CD4-positive, alpha-beta T cell treated with Interleukin-2 at 100 ng/mL for 4 hours (primary cell): Measurements from ENCODE around the gene RCBTB2.
"Not testable (repeated sequence)": the region's sequence is repeated elsewhere in the genome, so short reads cannot be mapped to it uniquely, and the experiment has no call there.

Experiments
- DNase-seq: peaks from one replicate; pipeline ENCODE4 v3.0.0-alpha.2; 2020; ENCODE audit warnings: low spot score

The RCBTB2 gene

DNA sequence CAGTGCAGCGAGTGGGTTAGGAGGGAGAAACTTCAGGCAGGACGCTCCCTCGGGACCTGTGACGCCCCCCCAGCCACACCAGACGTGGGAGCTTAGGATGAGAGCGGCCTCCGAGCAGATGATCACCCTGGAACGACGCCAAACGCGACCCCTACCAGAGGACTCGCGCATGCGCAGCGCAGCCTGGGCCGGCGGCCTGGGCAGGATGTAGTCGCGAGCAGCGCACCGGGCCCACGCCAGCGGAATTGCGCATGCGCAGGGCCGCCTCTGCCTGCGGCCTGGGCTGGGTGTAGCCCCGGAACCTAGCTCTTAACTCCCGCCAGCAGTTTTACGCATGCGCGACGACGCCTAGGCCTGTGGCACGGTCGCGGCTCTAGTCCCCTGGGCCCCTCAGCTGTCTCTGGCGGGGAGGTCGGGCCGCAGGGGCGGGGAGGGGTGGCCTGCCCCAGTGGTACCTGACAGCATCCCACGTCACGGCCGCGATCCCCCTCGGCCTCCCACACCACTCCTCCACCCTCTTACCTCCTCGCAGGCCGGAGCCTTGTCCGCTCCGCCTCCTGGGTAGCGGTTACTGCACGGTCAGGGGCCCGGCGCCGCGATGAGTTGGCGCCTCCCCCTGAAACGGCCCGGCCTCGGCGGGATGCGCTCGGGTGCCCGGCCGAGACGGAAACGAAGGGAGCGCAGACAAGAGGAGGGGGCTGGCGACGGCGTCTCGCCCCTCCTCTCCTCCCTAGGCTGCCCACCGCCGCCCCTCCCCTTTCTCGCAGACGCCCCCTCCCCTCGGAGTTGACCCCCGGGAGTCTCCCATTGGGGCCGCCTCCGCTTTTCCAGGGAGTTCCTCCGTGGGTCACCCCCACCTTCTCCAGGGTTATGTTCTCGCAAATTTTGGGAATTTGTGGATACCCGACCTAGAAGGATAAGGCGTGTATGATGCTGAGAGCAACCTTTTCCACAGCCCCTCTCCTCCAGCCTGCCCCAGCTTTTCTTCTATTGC, at the start of gene RCBTB2:
Gene RCBTB2, minus strand, starts transcription at position 575 of the 994 bp plus-strand sequence. CDS start 11,141 bp downstream, outside the sequence.
- peak; percentile 99 for DNase-seq

DNA sequence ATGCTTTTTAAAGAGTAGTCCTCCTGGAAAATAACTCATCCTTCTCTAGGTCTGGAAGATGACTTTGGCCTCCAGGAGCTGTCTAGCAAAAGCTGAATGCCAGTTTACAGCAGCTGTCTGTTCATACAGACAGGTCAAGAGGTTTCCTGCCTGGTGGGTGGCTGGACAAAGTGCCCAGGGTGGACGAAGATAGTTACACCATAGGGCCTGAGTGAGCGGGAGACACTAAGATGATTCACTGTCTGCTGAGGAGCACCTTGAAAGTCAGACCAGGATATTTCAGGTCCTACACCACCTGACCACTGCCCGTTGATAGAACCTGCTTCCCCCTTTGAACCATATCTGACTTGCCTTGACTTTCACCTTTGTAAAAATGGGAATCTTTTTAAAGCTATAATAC, 49.2 kb upstream of the RCBTB2 start:
- DNase-seq = no peak

- no peak for DNase-seq
Observed at GRCh38 chr13:48580896-48581295, 48.0 kb upstream of the RCBTB2 start.

- peak; percentile 84 for DNase-seq
Observed at GRCh38 chr13:48580185-48580803, 47.4 kb upstream of the RCBTB2 start.

DNA sequence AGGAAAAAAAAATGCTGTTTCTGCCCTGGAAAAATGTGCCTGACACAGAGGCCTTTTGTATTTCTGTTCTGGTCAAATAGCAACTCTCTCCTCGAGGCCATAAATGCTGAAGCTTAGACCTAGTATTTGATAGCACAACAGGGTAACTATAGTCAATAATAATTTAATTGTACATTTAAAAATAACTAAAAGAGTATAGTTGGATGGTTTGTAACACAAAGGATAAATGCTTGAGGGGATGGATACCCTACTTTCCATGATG, 47.0 kb upstream of the RCBTB2 start:
- DNase-seq = not testable (repeated sequence)

DNA sequence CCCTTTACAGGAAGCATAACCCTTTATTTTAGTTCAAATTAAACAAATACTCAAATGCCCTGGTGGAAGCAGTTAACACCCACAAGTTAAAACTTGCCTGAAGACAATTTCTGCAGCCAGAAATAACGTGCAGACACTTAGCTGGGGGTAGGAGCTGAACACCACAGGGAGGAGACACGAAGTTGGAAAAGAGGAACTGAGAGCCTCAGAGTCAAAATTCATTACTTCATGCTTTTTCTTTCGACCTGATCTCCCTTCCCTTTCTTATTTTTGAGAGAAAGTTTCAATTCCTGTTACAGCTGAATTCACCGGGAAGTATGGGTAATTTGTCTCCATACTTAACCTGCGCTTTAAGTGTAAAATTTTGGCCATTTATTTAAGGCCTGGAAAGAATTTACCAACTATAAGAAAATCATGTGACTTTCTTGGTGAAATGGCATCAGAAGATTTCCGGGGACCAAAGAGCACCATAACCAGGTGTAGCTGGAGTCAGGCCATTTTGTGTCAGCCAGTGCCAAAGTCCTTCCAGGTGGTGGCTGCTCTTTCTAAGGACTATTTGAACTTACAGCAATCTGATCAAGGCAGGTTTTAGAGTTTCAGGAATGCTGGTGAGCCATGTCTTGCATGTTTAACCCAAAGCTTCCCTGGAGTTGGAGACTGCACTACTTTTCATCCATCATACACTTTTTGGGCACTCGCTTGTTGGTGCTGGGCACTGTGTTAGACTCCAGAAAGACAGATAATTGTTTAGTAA, 46.5 kb upstream of the RCBTB2 start:
- no peak for DNase-seq

DNA sequence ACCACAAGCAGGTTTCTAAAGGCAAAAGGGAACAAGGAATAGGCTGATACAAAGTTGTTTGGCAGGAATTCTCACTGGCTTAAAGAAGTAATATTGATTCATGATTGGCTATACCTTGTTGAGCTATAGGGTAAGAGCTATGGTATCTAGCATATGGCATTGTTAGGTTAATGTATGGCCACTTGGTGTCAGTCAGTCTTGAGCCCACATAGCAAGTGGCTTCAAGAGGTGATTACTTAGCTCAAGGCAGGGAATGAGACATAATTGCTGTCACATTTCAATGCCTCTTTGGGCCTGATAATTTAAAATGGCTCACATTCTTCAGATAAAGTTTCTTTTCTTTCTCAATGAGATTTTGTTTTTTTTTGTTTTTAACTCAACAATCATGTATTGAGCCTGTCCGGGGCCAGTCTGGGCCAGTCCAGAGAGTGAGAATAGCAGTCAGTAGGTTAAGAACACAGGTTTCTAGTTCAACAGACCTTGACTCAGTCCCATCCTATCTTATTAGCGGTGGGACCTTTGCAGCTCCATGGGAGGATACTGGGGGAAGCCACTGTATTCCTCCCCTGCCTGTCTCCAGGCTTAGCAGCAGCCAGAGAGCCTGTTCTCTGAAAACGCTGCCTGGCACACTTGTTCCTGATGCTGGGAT, 45.8 kb upstream of the RCBTB2 start:
- no peak for DNase-seq

- no peak for DNase-seq
Observed at GRCh38 chr13:48576448-48577010, 43.6 kb upstream of the RCBTB2 start.

DNA sequence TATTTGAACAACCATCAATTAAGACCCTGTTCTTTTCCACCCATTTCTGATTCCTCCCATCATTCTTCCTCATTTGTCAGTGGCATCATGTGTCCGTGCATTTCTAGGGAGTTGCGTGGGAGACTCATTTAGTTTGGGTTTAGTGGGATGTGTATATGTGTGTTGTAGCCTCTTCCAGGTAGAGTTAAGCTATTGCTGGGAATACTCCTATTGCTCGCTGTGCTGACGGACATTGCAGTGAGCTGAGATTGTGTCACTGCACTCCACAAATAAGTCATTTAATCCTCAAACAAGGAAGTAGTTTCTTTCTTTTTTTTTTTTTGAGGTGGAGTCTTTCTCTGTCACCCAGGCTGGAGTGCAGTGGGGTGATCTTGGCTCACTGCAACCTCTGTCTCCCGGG, 42.2 kb upstream of the RCBTB2 start:
- no peak for DNase-seq

DNA sequence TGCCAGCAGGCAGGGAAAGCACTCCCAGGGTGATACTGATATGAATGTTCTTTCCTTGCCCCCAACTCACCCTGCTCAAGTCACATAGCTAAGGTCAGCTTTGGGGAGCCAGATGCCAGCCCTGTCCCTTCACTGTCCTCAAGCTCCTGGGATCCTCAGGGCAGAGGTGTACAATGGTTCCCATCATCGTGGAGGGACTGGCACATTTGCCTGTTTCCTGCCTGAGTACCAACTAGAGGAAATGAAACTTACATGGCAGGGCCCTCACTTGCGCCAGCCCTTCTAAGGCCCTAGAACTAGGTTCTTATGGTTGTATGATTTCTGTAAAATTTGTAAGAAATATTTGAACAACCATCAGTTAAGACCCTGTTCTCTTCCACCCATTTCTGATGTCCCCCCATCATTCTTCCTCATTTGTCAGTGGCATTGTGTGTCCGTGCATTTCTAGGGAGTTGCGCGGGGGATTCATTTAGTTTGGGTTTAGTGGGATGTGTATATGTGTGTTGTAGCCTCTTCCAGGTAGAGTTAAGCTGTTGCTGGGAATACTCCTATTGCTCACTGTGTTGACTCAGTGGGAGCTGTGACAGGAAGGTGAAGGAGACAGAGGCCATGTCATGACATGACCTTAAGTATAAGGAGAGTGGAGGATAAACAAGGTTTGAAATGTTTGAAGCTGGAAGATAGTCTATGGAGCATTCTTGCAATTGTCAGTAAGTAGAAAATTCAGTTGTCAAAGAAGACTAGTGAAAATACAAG, 41.3 kb upstream of the RCBTB2 start:
- DNase-seq = no peak

GRCh38 chr13:48573213-48574007, 40.5 kb upstream of the RCBTB2 start:
- no peak for DNase-seq

GRCh38 chr13:48571126-48571913, 38.4 kb upstream of the RCBTB2 start:
- DNase-seq = no peak

DNA sequence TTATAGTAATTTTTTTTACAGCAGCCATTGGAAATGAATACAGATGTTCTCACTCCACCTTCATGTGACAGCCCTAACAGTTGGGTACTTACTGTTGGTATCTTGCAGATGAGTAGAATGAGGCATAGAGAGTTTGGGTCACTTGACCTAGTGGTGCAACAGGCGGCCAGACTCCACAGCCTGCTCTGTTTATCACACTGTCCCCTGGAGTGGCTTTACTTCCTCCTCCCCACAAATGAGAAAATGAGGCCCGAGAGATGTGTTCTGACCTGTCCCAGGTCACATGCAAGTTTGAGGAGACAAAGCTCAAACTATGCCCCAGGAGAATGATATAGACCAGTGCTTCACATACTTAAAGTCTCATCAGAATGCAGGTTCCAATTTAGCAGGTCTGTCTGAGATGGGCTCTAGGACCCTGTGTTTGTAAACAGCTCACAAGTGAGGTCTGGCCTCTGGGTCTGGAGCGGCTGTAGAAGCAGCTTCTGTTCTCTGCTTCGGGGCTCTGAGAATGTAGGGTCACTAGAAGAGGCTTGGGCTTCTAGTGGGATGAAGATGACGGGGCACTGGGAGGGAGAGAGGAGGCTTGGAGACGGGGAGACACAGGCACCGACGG, 37.4 kb upstream of the RCBTB2 start:
- no peak for DNase-seq

DNA sequence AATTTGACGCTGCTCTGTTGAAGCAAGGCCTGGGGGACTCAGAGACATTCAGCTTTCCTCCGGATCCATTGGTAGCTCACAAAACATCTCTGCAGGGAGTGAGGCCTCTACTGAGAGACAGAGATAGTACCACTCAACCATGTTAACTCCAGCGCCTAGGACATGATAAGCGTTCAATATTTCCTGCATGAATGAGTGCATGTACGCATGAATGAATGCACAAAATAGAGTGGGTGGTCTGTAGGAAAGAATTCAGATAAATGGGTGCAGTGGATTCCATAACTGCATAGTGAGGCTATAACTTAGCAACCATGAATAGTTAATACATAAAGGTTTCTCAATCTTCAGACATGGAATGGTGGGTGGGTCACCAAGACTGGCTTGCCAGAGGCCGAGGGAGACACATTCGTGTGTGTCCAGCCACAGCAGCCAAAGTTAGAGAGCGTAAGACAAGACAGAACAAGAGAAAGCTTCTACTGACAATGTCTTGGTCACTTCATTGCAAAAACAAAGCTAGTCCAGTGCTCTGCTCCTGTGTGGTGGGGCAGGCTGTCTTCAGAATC, 36.3 kb upstream of the RCBTB2 start:
- no peak for DNase-seq

DNA sequence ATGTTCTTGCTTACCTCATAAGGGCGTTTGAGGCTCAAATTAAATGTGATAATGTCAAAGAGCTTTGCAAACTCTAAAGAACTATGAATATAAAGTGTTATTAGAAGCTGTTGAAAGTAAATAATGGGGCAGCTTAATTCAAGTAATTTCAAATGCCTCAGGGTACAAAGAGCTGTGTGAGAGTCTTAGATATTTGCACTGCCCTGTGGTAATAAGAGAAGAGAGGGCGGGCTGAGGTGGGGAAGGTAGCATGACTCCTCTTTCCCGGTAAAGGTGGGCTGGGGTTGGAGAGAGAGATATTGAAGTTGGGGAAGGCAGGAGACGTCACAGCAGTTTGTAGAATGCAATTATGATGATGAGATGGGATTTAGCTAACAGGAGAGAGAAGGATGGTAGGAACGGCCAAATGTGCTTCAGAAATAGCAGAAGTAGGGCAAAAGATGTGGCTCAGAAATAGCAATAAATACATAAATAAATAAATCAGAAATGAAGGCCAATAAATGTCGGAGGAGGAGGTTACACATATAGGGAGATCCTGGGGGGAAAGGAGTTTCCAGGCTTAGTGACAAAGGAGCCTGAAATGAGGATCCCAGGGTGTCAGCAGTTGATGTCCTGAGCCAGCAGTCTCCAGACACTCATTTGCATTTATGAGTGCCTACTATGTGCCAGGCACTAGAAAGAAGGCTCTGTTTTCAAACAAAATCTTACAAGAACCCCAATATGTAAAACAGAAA, 35.7 kb upstream of the RCBTB2 start:
- no peak for DNase-seq

DNA sequence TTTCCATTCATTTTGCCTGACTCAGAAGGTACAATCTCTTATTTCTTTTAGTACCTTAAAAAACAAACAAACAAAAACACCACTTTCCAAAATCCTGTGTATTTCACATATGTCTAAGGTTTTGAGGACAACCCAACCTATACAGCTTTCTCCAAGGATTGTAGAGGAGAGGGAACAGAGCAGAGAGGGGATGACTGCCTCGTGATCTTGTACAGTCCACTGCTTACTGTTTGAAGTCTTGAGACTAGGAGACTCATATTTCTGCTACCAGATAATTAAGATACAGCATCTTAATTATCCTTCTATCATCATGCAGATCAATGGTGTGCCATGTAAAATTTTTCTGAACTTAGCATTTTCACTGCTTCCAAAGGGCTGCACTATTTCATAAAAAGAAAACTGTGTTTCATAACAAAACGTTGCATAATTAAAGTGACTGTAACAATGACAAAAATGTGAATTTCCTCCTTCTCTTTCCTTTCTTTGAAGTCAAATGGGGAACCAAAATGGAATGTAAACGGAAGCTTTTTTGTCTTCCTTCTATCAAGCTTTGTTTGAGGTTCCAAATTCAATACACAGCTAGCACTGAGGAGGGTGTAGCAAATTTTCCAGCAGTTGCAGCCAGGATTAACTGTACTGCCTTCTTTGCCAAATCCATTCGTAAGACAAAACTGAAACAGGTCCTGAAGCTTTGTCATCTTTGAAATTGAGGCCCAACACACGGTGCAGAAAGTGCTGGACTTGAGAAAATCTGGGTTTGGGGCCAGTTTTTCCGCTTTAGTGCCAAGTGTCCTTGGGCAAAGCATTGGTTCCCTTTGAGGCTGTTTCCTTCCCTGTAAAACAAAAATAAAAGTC, 34.9 kb upstream of the RCBTB2 start:
- DNase-seq = no peak

DNA sequence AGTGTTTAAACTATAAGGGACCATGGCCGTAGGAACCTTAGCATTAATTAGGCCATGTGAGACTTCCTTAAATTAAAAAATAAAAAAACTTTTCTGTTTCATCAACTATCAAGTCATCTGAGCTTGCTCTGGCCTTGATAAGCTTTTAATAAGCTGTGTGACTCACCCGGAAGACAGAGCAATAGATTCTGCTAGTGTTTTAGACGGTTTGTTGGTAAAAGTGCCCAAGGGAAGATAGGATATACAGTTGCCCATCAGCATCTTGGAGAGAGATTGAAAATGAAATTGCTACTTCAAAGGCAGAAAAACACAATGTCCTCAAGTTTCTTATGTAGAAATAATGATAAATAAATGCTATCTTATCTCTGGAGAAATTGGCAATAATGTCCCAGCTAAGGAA, 31.2 kb upstream of the RCBTB2 start:
- no peak for DNase-seq
